GM18526 (cell line): ENCODE measurements around the gene CYGB.

Experiments
- POLR2A ChIP-seq: IDR thresholded peaks from 3 replicates; pipeline ENCODE4 v1.6.1; 2011; ENCODE audit not compliant: insufficient read length; ENCODE audit errors: extremely low read depth

The CYGB gene

DNA sequence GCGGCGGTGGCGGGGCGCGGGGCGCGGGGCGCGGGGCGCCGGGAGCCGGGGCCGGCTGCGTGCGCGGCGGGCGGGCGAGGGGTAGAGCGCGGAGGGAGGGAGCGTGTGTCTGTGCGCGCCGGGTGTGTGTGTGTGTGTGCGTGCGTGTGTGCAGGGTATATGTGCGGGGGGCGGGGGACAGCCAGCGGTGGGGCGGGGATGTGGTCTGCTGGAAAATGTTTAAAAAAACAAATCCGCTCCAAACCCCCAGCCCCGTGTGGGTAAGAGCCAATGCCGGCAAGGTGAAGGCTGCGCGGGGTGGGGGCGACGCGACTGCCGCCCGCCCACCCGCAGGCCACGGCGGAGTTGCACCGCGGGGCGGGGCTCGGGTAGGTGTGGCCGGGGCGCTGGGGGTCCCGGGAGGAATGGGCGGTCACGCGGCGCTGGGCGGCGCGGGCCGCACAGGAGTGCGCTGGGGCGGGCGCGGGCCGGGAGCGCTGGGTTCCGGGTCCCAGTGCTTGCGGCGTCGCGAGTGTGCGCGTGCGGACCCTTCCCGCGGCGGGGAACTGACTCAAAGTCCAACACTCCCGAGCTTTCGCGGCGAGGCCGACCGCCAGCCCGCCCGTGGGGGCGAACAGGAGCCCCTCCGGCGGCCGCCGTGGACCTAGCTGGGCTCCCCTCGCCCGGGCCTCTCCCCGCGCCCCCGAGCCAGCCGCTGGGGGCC lies at the start of gene CYGB:
Gene CYGB (minus strand): TSS at position 132 of the 703 bp plus-strand sequence. CDS start 167 bp downstream, outside the sequence.
- TF ChIP-seq POLR2A, result no peak

DNA sequence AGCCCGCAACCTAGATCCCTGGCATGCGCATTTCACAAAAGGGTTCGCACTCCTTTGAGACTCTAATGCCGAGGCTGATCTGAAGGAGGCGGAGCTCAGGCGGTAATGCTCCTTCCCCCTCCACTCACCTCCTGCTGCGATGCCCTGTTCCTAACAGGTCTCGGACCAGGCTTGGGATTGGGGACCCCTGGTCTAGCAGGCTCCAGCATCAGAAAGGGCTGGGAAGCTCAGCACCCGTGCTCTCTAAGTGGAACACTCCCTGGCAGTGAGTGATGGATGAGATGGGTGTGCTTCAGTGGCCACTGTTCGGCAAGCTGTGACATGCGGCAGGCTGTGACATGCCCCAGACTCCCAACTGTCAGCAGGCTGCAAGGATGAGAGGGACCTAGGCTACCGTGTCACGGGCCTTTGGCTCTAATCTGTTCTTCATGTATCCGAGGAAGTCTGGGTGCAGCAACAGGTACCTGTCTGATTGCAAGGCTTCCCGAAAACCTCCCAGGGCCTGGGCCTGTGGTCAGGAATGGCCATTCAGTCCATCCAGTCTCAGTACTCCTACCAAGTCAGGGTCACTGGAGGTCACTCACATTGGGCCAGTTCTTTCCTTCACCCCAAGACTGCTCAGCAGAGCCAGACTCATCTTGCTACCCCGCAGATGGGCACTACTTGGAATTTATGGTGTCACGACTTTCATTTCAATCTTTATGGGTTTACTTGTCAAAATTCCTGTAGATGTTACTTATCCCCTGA lies 49.4 kb upstream of the CYGB start:
- TF ChIP-seq POLR2A, result no peak

DNA sequence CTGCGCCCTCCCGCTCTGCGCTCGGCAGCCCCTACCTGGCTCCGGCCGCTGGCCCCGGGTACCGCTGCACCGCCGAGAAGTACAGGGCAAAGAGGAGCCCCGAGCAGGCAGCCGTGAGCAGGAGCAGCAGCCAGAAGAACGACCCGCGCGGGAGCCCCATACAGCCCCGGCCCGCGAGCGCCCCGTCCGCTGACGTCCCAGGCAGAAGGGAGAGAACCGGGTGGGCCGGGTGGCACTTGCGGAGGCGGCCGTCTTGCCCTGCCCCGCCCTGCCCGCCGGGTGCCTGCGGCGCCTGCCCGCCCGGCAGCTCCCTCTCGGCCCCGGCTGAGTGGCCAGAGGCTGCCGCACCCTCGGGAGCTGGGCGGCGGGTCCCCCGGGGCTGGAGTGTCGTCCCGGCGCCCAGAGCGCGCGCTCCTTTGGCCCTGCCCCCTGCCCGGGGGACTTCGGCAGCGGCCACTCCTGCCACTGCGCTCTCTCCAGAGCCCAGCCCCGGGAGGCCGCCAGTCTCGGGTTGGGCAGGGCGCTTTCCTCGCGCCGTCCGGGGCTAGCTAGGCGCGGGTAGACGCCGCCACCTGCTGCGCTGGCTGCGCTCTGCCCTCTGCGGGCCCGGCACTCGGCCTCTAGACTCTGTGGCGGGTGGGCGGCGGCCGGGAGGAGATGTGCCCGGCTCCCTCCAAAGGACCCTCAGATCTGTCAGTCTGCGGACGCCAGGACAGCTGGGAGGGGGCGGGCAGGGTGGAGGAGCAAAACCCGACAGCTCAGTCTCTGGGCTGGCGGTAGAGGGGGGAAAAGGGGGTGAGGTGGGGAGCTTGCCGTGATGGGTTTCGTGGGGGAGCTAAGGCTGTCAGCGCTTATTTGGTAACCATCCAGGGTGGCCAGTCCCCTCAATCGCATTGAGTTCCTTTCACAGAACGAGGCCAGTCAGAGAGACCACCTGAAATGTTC lies 48.4 kb upstream of the CYGB start, which contains the start of gene ST6GALNAC2:
Gene ST6GALNAC2 (minus strand): TSS at position 212 of the 945 bp plus-strand sequence. CDS start 52 bp downstream, at position 160.
- TF ChIP-seq POLR2A, result no peak

DNA sequence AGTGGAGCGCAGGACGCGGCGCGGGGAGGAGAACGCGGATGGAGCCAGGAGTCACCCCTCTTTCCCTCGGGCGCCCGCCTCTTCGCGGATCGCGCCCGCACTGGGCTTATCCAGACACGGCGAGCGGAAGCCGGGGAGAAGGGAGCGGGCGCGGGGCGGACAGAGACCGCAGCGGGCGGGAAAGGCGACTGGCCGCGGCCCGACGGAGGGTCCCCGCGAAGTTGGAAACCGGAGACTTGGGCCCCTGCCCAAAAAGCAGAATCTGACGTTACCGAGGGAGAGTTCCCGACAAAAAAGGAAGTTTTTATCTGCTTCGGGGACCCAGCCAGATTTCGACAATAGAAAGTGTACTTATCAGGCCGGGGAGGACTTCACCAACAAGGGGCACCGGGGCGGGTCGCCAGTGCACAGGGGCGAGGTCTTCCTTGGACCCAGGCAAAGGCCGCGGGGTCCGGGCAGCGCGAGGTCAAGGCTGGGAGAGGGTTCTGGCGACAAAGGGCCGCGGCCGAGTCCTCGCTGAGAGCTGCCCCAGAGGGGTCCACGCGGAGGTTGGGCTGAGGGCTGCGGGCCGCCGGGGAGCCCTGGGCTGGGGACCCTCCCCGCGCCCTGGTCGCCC lies 47.6 kb upstream of the CYGB start:
- TF ChIP-seq POLR2A, result no peak

DNA sequence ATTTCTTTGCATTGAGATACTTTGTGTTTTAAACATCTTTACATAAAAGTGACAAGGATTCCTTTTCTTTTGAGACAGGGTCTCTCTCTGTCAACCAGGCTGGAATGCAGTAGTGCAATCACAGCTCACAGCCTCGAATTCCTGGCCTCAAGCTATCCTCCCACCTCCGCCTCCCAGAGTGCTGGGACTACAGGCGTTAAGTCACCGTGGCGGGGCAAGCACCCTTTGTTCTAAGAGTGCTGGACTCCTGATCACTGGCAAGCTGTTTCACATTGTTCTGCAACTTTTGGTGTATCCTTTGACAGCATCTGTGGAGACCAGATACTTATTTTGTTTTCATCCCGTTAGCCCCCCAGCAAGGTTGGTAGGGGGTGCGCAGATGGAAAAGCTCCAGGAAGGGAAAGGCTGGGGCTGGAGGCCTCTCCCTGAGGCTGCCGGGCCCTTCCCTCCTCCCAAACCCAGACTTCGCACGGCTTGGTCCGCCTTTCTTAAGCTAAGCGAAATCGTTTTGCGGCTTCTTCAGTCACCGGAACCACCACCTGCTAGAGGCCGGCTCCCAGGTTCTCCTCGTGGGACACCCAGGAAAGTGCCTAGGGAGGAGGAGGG lies 47.0 kb upstream of the CYGB start:
- no peak for TF ChIP-seq POLR2A

DNA sequence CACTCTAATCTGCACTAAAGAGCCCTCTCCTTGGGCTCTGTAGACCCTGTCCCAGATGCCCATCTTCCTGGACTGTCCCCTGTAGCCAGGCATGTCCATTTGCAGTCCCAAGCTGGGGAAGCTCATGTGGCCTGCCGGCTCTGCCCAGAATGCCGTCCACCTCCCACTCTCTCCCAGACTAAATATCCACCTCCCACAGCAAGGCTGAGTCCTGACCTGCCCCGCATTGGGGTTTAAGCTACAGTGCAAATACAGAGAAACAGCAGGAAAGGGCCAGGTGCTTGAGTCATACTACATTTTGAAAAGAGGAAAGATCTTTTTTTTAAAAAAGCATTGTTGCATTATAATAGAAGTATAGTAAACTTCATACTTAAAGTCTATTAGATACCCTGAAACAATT lies 45.2 kb upstream of the CYGB start:
- no peak for TF ChIP-seq POLR2A

DNA sequence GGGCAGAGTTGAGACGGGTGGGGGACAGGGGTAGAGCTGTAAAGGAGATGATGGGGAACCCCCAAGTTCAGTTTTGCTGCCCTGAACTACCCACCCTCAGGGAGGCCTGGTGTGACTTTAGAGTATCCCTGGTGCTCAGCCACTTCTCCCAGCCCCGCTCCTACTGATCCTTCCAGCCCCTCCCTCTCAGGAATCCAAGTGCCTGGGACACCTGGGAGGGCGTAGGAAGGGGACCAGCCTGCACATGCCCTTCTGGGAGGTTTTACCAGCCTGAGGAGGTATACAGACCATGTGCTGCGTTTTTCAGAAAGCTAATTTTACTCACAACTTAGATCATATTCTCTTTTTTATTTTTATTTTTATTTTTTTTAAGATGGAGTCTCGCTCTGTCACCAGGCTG lies 44.0 kb upstream of the CYGB start:
- TF ChIP-seq POLR2A, result no peak

DNA sequence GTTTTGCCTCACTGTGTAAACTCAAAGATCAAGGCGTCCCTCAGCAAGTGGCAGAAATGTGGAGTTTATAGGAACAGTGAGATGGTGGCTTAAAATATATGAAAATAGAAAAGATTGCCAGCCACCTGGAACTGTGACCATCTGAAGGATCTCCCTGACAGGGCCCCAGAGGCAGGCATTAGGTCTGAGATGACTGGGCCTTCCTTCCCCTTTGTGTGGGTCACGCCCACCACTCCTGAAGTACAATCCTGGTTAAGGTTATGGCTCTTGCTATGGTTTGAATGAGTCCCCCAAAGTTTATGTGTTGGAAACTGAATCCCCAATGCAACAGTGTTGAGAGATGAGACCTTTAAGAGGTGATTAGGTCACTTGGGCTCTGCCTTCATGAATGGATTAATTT lies 41.8 kb upstream of the CYGB start:
- no peak for TF ChIP-seq POLR2A

DNA sequence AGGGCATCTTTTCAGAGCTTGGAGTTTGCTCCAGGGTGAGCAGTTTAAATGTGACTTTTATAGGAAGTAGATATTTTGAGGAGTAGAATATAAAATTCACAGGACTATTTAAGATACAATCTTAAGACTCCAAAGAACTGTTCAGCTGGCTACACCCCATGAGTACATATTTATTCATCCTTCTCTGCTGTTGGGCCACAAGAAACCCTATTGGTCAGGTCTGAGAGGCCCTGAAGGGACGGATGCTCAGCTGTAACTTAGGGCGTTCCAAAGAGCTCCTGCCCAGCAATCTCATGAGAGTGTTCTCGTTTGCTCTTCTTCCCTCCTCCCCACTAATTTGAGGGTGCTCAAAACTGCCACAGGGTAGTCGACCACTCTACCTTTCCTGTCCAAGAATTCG lies 40.9 kb upstream of the CYGB start:
- TF ChIP-seq POLR2A, result no peak

DNA sequence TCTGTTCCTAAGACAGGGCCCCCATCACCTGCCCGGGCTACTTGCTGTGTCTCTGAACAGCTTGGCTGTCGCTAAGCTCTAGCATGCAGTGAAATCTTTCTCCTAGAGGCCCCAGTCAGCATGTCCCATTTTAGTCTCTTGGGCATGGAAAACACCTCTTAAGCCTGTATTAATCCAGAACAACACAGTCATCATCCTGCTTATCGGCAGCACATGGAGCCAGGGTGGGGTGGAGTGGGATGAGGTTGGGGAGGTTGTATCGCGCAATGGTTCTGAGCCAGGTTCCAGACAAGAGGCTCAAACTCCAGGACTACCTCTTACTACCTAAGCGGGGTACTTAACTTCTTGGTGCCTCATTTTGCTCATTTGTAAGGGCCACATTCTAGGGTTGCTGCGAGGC lies 40.4 kb upstream of the CYGB start:
- TF ChIP-seq POLR2A, result no peak

DNA sequence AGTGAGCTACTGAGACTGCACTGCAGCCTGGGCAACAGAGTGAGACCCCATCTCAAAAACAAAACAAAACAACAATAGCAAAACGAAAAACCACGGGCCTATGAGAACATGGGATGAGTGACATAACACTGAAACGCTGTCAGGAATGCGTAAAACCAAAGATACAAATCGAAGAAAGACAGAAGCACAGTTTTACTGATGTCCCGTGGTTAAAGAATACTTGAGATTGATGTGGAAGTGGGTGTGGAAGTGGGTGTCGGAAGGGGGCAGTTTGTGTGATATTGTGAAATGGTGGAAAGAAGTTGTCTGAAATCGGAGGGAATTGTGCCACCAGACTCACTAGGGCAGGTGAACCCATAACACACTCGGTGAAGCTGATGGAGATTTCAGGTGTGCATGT lies 38.7 kb upstream of the CYGB start:
- no peak for TF ChIP-seq POLR2A

DNA sequence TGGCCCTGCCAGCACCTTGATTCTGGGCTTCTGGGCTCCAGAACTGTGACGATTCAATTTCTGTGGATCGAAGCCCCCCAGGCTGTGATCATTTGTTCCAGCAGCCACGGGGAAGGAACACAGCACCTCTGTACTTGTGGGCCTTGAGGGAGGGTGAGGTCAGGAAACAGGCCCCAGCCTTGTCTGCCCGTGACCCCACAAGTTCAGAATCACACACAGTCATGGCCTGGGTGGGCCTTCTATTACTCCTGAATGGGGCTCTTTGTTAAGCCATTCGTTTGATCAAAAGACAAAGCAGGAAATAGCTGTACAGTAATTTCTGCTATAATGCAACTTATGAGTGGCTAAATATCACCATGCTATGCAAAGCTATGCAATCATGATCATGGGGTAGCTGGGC lies 38.1 kb upstream of the CYGB start:
- no peak for TF ChIP-seq POLR2A

DNA sequence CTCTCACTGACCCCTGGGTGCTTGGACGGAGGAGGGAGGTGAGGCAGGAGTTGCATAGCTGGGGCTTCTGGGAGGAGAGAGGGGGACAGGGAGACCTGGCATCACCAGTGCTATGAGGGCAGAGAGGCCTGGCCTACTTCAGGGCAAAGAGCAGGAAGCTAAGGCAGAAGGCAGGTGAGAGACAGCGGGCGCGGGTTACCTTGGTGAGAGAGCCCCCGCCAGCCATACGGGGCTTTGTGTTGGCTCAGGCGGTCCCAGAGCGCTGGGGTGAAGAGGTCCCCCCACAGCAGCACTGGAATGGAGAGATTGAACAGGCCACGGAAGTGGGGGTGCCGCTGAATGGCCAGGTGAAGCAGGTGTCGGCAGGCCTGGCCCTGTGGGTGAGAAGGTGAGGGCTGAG lies 36.7 kb upstream of the CYGB start:
- TF ChIP-seq POLR2A, result no peak

DNA sequence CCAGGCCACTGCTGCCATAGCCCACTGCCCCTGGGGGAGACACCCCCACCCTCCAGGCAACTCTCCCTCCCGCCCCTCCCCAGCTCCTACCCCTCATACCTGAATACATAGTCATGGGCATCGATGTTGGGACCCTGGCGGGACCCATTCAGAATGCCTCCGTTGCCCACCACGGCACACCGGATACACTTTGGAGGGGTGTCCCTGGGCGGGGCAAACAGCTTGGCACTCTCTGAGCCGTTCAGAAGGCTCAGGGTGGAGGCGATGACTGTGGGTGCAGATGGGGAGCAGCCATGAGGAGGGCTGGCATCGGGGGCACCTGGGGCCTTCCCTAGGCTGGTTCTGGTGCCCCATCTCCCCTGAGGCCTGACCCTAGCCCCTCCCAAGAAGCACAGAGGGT lies 35.6 kb upstream of the CYGB start:
- no peak for TF ChIP-seq POLR2A
